ENCODE results near the gene IDS.
A peak's percentile ranks its signal among the peaks of the same experiment; 100 is the strongest.
"Not testable (repeated sequence)": the region's sequence is repeated elsewhere in the genome, so short reads cannot be mapped to it uniquely, and the experiment has no call there.

Gene IDS

DNA sequence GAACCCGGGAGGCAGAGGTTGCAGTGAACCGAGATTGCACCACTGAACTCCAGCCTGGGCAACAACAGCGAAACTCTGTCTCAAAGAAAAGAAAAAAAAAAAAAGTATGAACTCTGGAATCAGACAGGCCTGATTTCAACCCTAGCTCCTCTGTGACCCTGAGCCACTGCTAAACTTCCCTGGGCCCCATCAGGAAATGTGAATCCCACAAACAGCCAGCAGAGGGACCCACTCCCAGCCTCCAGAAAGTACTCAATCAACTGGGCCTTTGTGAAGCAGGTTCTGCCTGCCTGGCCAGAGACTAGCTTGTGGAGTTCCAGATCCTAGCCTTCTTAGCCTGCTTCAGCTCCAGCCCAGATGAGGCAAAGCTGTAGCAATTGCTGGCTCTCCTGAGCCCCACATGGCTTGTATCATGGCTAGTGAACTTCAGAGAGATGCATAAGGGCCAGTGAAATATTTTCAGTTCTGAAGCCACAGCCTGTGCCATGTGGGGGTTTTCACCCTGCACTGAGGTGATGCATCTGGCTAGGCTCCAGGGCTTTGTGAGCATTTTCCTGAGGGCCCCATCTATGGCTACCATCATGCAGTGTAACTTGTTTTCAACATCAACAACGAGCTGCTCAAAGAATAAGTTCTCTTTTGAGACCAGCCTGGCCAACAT lies 7.2 kb upstream of the IDS start:
- no peak overlapping the region for H3K9ac ChIP-seq (ENCODE audit: low read depth, low read length)

DNA sequence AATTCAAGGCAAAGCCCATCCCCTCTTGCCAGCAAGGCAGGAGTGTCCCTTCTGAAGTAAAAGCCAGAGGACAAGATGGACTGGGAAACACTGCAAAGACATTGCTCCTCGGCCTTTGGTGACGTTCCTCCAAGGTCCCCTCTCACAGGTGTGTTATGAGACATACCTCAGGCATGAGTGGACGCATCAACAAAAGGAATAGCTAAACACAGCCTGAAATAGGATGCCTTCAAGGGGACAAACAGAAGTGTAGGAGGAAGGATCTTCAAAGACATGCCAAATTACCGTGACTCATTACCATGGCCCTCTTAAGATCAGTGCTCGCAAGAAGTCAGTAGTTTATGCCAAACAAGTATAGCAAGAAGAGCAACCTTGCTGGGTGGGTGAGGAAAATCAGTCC lies 6.0 kb upstream of the IDS start:
- H3K27me3 ChIP-seq (ENCODE audit: insufficient read depth, low read length) = no peaks in the 10 kb centered on the region
- no peaks in the 10 kb centered on the region for H3K36me3 ChIP-seq (ENCODE audit: insufficient read depth, low read length)
- H3K9ac ChIP-seq (ENCODE audit: low read depth, low read length) = no peak overlapping the region
- WGBS = 70% methylated on average over 4 of the region's 5 CpGs
- peaks cover 6% of the 10 kb centered on the region; the same call in 1 of the 2 replicates for H3K4me1 ChIP-seq (ENCODE audit: insufficient read depth, low read length)
- H3K27ac ChIP-seq (ENCODE audit: low read depth, low read length) = no peak overlapping the region
- H3K4me3 ChIP-seq (ENCODE audit: low read length) = no peak overlapping the region
- no peaks in the 10 kb centered on the region for H3K9me3 ChIP-seq (ENCODE audit: insufficient read depth, low read depth, low read length)

More for the DNA sequence above, 7.2 kb upstream of the IDS start:
- no peaks in the 10 kb centered on the region for H3K27me3 ChIP-seq (ENCODE audit: insufficient read depth, low read length)
- peaks cover 6% of the 10 kb centered on the region; the same call in 1 of the 2 replicates for H3K4me1 ChIP-seq (ENCODE audit: insufficient read depth, low read length)
- WGBS = 89% methylated on average over 4 of the region's 4 CpGs
- H3K27ac ChIP-seq (ENCODE audit: low read depth, low read length) = no peak overlapping the region
- no peak overlapping the region for H3K4me3 ChIP-seq (ENCODE audit: low read length)
- no peaks in the 10 kb centered on the region for H3K36me3 ChIP-seq (ENCODE audit: insufficient read depth, low read length)
- no peaks in the 10 kb centered on the region for H3K9me3 ChIP-seq (ENCODE audit: insufficient read depth, low read depth, low read length)

DNA sequence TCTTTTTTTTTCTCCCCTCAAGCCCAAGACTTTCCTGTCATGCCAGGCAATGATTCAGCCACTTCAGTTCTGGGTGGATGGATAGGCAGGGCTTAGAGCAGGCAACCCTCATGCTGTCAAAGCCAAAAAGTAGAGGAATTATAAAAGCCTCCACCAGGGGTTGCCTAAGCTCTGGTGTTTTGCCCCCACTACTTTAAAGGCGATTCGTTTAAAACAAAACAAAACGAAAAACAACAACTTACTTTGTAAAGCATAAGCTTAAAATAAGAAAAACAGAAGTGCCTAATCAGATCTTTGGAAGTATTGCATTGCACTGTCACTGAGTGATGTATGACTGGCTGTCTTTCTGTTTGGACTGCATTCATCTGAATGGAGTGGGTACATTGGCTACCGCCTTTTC lies 5.3 kb upstream of the IDS start:
- no peaks in the 10 kb centered on the region for H3K36me3 ChIP-seq (ENCODE audit: insufficient read depth, low read length)
- H3K4me3 ChIP-seq (ENCODE audit: low read length) = no peak overlapping the region
- H3K9me3 ChIP-seq (ENCODE audit: insufficient read depth, low read depth, low read length) = no peaks in the 10 kb centered on the region
- WGBS = no CpG with 5 or more reads among the region's 4 CpGs
- H3K27me3 ChIP-seq (ENCODE audit: insufficient read depth, low read length) = no peaks in the 10 kb centered on the region
- peaks cover 9% of the 10 kb centered on the region; the same call in 1 of the 2 replicates for H3K4me1 ChIP-seq (ENCODE audit: insufficient read depth, low read length)
- no peak overlapping the region for H3K27ac ChIP-seq (ENCODE audit: low read depth, low read length)
- H3K9ac ChIP-seq (ENCODE audit: low read depth, low read length) = no peak overlapping the region

DNA sequence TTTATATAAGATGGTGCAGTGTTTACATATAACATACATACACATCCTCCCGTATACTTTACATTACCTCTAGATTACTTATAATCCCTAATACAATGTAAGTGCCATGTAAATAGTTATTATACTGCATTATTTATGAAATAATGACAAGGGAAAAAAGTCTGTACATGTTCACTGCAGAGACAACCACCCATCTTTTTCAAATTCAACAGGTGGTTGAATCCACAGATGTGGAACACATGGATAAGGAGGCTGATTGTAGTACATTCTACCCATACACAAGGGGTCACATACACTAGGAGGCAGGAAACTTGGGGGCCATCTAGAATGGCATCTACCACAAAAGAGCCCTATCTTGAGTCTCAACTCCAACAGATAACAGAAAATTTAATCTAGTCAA lies 3.4 kb upstream of the IDS start:
- Histone ChIP-seq H3K9ac (ENCODE audit: low read depth, low read length) (no peak overlapping the region), H3K4me1 (ENCODE audit: insufficient read depth, low read length) (peaks cover 10% of the 10 kb centered on the region; the same call in 1 of the 2 replicates), H3K36me3 (ENCODE audit: insufficient read depth, low read length) (no peaks in the 10 kb centered on the region), H3K27ac (ENCODE audit: low read depth, low read length) (no peak overlapping the region), H3K27me3 (ENCODE audit: insufficient read depth, low read length) (no peaks in the 10 kb centered on the region), H3K9me3 (ENCODE audit: insufficient read depth, low read depth, low read length) (no peaks in the 10 kb centered on the region), H3K4me3 (ENCODE audit: low read length) (no peak overlapping the region)
- no CpG with 5 or more reads among the region's 1 CpG for WGBS

DNA sequence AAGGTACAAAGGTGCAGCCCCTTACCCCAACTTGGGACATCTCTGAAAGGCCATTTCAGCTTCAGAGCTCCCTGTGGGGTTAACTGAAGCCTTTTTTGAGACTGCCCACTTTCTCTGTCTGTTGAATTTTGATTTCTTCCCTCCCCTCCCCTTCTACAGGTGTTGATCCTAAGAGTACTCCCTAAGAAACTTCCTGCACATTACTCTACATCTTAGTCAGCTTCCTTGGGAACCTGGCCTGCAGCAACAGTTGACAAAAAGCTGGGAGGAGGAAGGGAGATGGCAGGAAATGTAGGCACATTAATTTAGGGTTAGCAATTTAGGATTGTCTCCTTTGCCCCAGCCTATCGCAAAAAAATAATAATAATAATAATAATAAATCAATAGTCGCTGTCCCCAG lies 1.2 kb upstream of the IDS start:
- peaks cover 10% of the 10 kb centered on the region; the same call in 1 of the 2 replicates for H3K4me1 ChIP-seq (ENCODE audit: insufficient read depth, low read length)
- H3K9ac ChIP-seq (ENCODE audit: low read depth, low read length) = no peak overlapping the region
- H3K4me3 ChIP-seq (ENCODE audit: low read length) = no peak overlapping the region
- H3K27ac ChIP-seq (ENCODE audit: low read depth, low read length) = no peak overlapping the region
- no peaks in the 10 kb centered on the region for H3K27me3 ChIP-seq (ENCODE audit: insufficient read depth, low read length)
- peaks cover 13% of the 10 kb centered on the region; the same call in 1 of the 2 replicates for H3K36me3 ChIP-seq (ENCODE audit: insufficient read depth, low read length)
- WGBS = no CpG with 5 or more reads among the region's 2 CpGs
- H3K9me3 ChIP-seq (ENCODE audit: insufficient read depth, low read depth, low read length) = no peaks in the 10 kb centered on the region

DNA sequence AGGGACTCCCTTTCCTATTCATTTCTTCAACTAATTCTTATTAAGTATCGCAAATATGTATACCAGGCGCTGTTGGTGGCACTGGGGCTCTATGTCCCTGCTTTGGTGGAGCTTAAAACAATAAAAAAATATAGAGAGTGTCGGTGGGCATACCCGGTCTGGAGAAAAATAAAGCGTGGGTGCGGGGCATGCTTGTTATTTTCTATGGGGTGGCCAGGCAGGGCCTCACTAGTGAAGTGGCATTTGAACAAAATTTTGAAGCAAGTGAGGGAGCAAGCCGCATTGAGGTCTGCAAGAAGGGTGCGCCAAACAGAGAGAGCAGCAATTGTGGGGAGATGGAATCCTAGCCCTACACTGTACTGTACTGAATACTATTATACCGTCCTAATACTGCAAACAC lies 565 bp upstream of the IDS start:
- 97% methylated on average over 8 of the region's 9 CpGs for WGBS
- peak overlapping the region; percentile 70 for H3K4me3 ChIP-seq (ENCODE audit: low read length)
- peaks cover 7% of the 10 kb centered on the region; the same call in 1 of the 2 replicates for H3K4me1 ChIP-seq (ENCODE audit: insufficient read depth, low read length)
- H3K36me3 ChIP-seq (ENCODE audit: insufficient read depth, low read length) = peaks cover 20% of the 10 kb centered on the region; the same call in 1 of the 2 replicates
- no peak overlapping the region for H3K9ac ChIP-seq (ENCODE audit: low read depth, low read length)
- no peaks in the 10 kb centered on the region for H3K9me3 ChIP-seq (ENCODE audit: insufficient read depth, low read depth, low read length)
- H3K27me3 ChIP-seq (ENCODE audit: insufficient read depth, low read length) = no peaks in the 10 kb centered on the region
- no peak overlapping the region for H3K27ac ChIP-seq (ENCODE audit: low read depth, low read length)

DNA sequence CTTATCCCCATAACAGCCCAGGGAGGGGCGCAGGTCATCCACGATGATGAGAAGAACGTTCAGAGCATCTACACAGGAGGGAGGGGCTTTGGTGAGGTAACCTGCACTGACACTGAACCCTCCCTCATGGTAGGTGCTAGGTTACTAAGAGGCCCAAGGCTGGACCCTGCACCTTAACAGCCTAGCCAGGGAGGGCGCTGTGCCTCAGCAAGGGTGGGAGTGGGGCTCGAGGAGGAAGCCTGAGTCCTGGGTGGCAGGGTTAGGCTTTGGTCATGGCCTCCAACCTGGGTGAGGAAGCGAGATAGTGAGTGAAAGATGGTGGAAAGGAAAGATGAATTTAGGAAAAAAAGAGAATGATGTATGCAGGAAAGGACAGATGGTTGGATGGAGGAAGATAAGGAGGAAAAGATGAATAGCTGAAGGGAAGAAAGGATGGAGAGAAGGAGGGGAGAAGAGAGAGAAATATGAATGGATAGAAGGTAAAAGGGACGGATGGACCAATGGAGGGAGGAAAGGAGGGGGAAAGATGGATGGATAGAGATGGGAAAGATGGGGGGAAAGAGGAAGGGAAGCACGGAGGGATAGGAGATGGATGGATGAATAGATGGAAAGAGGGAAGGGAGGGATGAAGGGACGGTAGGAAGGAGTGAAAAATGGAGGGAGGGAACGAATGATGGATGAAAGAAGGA lies 736 bp downstream of the IDS start:
- Histone ChIP-seq H3K36me3 (ENCODE audit: insufficient read depth, low read length) (peaks cover 32% of the 10 kb centered on the region), H3K9ac (ENCODE audit: low read depth, low read length) (peak overlapping the region; percentile 79; the same call in 1 of the 2 replicates), H3K4me1 (ENCODE audit: insufficient read depth, low read length) (0 out of 2 replicates have a peak, but pooled peaks cover 4% of the 10 kb centered on the region), H3K27me3 (ENCODE audit: insufficient read depth, low read length) (no peaks in the 10 kb centered on the region), H3K9me3 (ENCODE audit: insufficient read depth, low read depth, low read length) (no peaks in the 10 kb centered on the region), H3K27ac (ENCODE audit: low read depth, low read length) (no peak overlapping the region), H3K4me3 (ENCODE audit: low read length) (peak overlapping the region; percentile 70)
- WGBS = 55% methylated on average over 9 of the region's 10 CpGs

DNA sequence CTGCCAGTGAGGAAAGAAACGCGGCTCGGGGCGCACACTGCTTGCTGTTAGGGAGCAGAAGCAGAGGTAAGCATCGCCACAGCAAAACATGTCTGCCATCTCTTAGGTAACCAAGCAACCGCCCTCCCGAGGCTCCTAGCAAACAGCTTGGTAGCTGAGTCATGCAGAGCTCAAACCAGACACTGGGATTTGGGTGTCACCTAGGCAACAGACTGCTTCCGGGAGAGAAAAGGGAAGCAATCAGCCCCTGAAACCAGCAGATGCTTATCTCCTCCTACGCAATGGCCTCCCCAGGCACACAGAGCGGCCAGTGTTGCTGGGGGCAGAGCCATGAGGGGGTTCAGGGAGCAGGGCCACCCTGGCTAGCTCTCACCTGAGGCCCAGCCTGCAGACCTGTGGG lies 1.7 kb downstream of the IDS start:
- H3K27me3 ChIP-seq (ENCODE audit: insufficient read depth, low read length); H3K9me3 ChIP-seq (ENCODE audit: insufficient read depth, low read depth, low read length); H3K4me3 ChIP-seq (ENCODE audit: low read length); H3K9ac ChIP-seq (ENCODE audit: low read depth, low read length); H3K4me1 ChIP-seq (ENCODE audit: insufficient read depth, low read length); H3K27ac ChIP-seq (ENCODE audit: low read depth, low read length): not testable (repeated sequence)
- 46% methylated on average over 4 of the region's 10 CpGs for WGBS
- H3K36me3 ChIP-seq (ENCODE audit: insufficient read depth, low read length) = peaks cover 34% of the 10 kb centered on the region

DNA sequence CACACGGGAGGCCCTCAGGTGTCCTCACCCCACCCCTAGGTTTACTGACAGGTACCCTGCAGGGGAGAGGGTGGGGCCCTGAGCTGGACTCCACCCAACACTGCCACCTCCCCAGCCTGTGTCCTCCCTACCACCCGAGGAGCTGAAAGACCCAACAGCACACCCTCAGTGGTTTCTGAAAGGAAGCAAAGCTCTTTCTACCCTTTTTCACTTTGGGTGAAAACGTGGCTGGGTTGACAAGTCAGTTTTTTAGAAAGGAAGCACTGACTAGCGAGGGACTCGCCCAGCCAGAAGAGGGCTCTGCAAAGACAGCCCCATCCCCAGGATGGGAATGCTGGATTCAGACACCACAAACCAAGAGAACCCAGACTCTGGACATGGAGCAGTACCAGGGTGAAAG lies 2.2 kb downstream of the IDS start:
- H3K4me1 ChIP-seq (ENCODE audit: insufficient read depth, low read length); H3K9ac ChIP-seq (ENCODE audit: low read depth, low read length); H3K27ac ChIP-seq (ENCODE audit: low read depth, low read length); H3K9me3 ChIP-seq (ENCODE audit: insufficient read depth, low read depth, low read length); H3K27me3 ChIP-seq (ENCODE audit: insufficient read depth, low read length); H3K4me3 ChIP-seq (ENCODE audit: low read length): not testable (repeated sequence)
- WGBS = 59% methylated on average over 4 of the region's 5 CpGs
- H3K36me3 ChIP-seq (ENCODE audit: insufficient read depth, low read length) = peaks cover 37% of the 10 kb centered on the region

DNA sequence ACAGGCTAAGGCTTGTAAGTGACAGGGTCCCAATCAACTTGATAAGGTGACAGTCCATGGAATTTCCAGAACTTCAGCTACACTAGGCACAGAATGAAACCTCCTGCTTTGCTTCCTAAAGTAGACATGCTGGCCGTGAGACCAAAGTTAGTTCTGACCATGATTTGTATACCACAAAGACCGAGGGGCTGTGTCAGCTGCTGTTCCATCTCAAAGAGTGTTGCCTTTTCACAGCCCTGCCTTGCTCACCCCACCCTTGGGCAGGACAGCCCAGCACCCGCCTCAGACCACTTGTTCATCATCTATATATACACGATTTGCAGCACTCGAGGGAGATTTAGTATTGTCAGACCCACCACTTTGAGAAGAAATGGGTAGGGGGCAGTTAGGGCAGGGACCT lies 5.3 kb downstream of the IDS start:
- peaks cover 66% of the 10 kb centered on the region for H3K36me3 ChIP-seq (ENCODE audit: insufficient read depth, low read length)
- no peak overlapping the region for H3K4me3 ChIP-seq (ENCODE audit: low read length)
- no peaks in the 10 kb centered on the region for H3K27me3 ChIP-seq (ENCODE audit: insufficient read depth, low read length)
- no peak overlapping the region for H3K9ac ChIP-seq (ENCODE audit: low read depth, low read length)
- no peak overlapping the region for H3K27ac ChIP-seq (ENCODE audit: low read depth, low read length)
- no peaks in the 10 kb centered on the region for H3K4me1 ChIP-seq (ENCODE audit: insufficient read depth, low read length)
- H3K9me3 ChIP-seq (ENCODE audit: insufficient read depth, low read depth, low read length) = no peaks in the 10 kb centered on the region
- 92% methylated on average over 5 of the region's 5 CpGs for WGBS

DNA sequence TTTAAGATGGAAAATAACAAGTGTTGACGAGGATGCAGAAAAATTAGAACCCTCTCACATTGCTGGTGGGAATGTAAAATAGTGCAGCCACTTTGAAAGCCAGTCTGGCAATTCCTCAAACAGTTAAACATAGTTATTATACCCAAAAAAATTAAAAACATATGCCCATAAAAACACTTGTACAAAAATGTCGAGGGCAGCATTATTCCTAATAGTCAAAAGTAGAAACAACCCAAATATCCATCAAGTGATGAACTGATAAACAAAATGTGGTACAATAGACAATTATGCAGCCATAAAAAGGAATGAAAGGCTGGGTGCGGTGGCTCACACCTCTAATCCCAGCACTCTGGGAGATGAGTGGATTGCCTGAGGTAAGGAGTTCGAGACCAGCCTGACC lies 6.3 kb downstream of the IDS start:
- Histone ChIP-seq H3K36me3 (ENCODE audit: insufficient read depth, low read length) (peaks cover 75% of the 10 kb centered on the region), H3K27ac (ENCODE audit: low read depth, low read length) (no peak overlapping the region), H3K27me3 (ENCODE audit: insufficient read depth, low read length) (no peaks in the 10 kb centered on the region), H3K4me1 (ENCODE audit: insufficient read depth, low read length) (no peaks in the 10 kb centered on the region), H3K4me3 (ENCODE audit: low read length) (no peak overlapping the region), H3K9ac (ENCODE audit: low read depth, low read length) (no peak overlapping the region), H3K9me3 (ENCODE audit: insufficient read depth, low read depth, low read length) (no peaks in the 10 kb centered on the region)
- WGBS = 100% methylated on average over 1 of the region's 4 CpGs

Data from HUES64 (cell line).